Keratinocyte (primary cell): ENCODE data around the gene NEK9.

Source experiments
- EZH2 ChIP-seq: IDR thresholded peaks from one replicate; pipeline ENCODE4 v1.6.1; 2012; ENCODE audit warnings: inconsistent platforms, mild to moderate bottlenecking, low read length, moderate library complexity
- TF ChIP-seq, protein P1 (sequence below), 3 experiments: IDR thresholded peaks in 1 of 3; conservative IDR thresholded peaks in 1 of 3; optimal IDR thresholded peaks in 1 of 3; 2 replicates in 2 of 3; 3 replicates in 1 of 3; pipeline versions ENCODE3 to v1.5.1; 2011; ENCODE audit warnings: low read length in 3 of 3, mild to moderate bottlenecking in 3 of 3, moderate library complexity in 2 of 3, control low read depth in 1 of 3, inconsistent platforms in 1 of 3; ENCODE audit not compliant: insufficient read depth in 2 of 3; ENCODE audit errors: extremely low read depth in 1 of 3

DNA sequence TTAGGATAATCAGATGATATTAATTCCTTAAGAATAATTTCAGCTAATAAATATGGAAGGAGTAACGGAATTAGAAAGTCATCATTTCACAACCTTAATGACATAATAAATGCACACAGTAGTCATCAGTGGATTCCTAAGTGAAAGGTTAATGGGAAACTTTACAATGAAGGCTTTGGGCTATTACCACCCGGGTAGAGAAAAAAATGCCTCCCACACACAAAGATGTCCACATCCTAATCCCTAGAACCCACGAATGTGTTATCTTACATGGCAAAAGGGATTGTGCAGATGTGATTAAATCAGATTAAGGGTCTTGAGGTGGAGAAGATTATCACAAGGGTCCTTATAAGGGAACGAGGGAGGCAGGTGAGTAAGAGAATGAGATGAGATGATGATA, 43.9 kb upstream of the NEK9 start:
- TF ChIP-seq, protein P1, sequence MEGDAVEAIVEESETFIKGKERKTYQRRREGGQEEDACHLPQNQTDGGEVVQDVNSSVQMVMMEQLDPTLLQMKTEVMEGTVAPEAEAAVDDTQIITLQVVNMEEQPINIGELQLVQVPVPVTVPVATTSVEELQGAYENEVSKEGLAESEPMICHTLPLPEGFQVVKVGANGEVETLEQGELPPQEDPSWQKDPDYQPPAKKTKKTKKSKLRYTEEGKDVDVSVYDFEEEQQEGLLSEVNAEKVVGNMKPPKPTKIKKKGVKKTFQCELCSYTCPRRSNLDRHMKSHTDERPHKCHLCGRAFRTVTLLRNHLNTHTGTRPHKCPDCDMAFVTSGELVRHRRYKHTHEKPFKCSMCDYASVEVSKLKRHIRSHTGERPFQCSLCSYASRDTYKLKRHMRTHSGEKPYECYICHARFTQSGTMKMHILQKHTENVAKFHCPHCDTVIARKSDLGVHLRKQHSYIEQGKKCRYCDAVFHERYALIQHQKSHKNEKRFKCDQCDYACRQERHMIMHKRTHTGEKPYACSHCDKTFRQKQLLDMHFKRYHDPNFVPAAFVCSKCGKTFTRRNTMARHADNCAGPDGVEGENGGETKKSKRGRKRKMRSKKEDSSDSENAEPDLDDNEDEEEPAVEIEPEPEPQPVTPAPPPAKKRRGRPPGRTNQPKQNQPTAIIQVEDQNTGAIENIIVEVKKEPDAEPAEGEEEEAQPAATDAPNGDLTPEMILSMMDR (optimal IDR thresholded peaks at IDR 0.05 in 1 of 3, IDR thresholded peaks at IDR 0.05 in 1 of 3, conservative IDR thresholded peaks at IDR 0.05 in 1 of 3; ENCODE audit: extremely low read depth in 1 of 3, insufficient read depth in 2 of 3, low read length in 3 of 3), result no peak
- TF ChIP-seq EZH2, result no peak
